GM23338 (cell line): ENCODE results near the gene DNAH8. TPM values are rescaled to one million over a fixed set of nuclear protein-coding genes. Genes with fewer than 3 reads are reported as not detected.

Experiments
- ATAC-seq: fragments of 200-7000 bp; cut with Tn5 transposase; 3 replicates; pipeline ENCODE4 v1.9.1; 2020
- DNase-seq: peaks from one replicate; pipeline ENCODE4 v3.0.0-alpha.2; 2015; ENCODE audit warnings: low spot score
- H2AFZ ChIP-seq: fragments of 200-600 bp; sonication (generic); 2 replicates; pipeline ENCODE4 v1.8.0; 2016; ENCODE audit warnings: antibody characterized with exemption, mild to moderate bottlenecking, moderate library complexity
- H3F3A ChIP-seq: fragments of 200-600 bp; sonication (generic); replicated peaks from 2 replicates; pipeline ENCODE4 v1.8.0; 2017; ENCODE audit warnings: antibody characterized with exemption, mixed run types, low read depth
- H3K27ac ChIP-seq: fragments of 200-600 bp; sonication (generic); 2 replicates; pipeline ENCODE4 v1.6.1; 2016; ENCODE audit warnings: low read depth
- H3K27me3 ChIP-seq: fragments of 200-600 bp; sonication (generic); 2 replicates; pipeline ENCODE4 v1.8.0; 2016; ENCODE audit warnings: mild to moderate bottlenecking, mixed run types, moderate library complexity; ENCODE audit not compliant: insufficient read depth
- H3K36me3 ChIP-seq: fragments of 200-600 bp; sonication (generic); 2 replicates; pipeline ENCODE4 v1.8.0; 2016; ENCODE audit warnings: mild to moderate bottlenecking; ENCODE audit not compliant: insufficient read depth
- H3K4me1 ChIP-seq: fragments of 200-600 bp; sonication (generic); 2 replicates; pipeline ENCODE4 v1.8.0; 2016; ENCODE audit warnings: mild to moderate bottlenecking, moderate library complexity; ENCODE audit not compliant: insufficient read depth
- H3K4me2 ChIP-seq: fragments of 200-600 bp; sonication (generic); 2 replicates; pipeline ENCODE4 v1.7.1; 2017; ENCODE audit warnings: mixed run types
- H3K4me3 ChIP-seq: fragments of 200-600 bp; sonication (generic); 2 replicates; pipeline ENCODE4 v1.6.1; 2016; ENCODE audit warnings: mixed run types
- H3K79me2 ChIP-seq: fragments of 200-600 bp; sonication (generic); replicated peaks from 2 replicates; pipeline ENCODE4 v1.8.0; 2017; ENCODE audit warnings: mild to moderate bottlenecking; ENCODE audit not compliant: insufficient read depth
- H3K9me2 ChIP-seq: fragments of 200-600 bp; sonication (generic); 2 replicates; pipeline ENCODE4 v1.8.0; 2017; ENCODE audit not compliant: insufficient read depth
- H4K20me1 ChIP-seq: fragments of 200-600 bp; sonication (generic); replicated peaks from 2 replicates; pipeline ENCODE4 v1.8.0; 2017; ENCODE audit warnings: mild to moderate bottlenecking; ENCODE audit not compliant: insufficient read depth
- H3K27ac Mint-ChIP-seq: 2 replicates; pipeline ENCODE4 v1.8.0; 2020; ENCODE audit warnings: inconsistent platforms, mild to moderate bottlenecking, moderate library complexity, mixed read lengths
- H3K27me3 Mint-ChIP-seq: 3 replicates; pipeline ENCODE4 v1.8.0; 2022; ENCODE audit warnings: low read depth, mild to moderate bottlenecking, moderate library complexity, mixed read lengths, inconsistent platforms; ENCODE audit not compliant: insufficient read depth, poor library complexity
- H3K36me3 Mint-ChIP-seq: 3 replicates; pipeline ENCODE4 v1.8.0; 2021; ENCODE audit warnings: low read depth, mild to moderate bottlenecking, inconsistent platforms, moderate library complexity, mixed read lengths
- H3K4me1 Mint-ChIP-seq: 3 replicates; pipeline ENCODE4 v1.8.0; 2020; ENCODE audit warnings: mild to moderate bottlenecking, inconsistent platforms, mixed read lengths
- H3K4me3 Mint-ChIP-seq: 3 replicates; pipeline ENCODE4 v1.8.0; 2021; ENCODE audit warnings: moderate library complexity, mild to moderate bottlenecking, inconsistent platforms, mixed read lengths
- H3K9me3 Mint-ChIP-seq: 3 replicates; pipeline ENCODE4 v1.8.0; 2020; ENCODE audit warnings: moderate library complexity, mild to moderate bottlenecking, inconsistent platforms, mixed read lengths
- CREB1 ChIP-seq: fragments of 250-450 bp; sonication (Bioruptor Pico); IDR thresholded peaks from 2 replicates; pipeline ENCODE4 v1.5.0; 2020; ENCODE audit warnings: low read depth, mild to moderate bottlenecking, moderate library complexity
- CTCF ChIP-seq, 2 experiments: fragments of 200-600 bp in 1 of 2; sonication (generic) in 1 of 2; conservative IDR thresholded peaks; 2 replicates each; pipeline versions ENCODE4 v1.5.1 to v1.6.1; 2016 to 2017; ENCODE audit warnings: antibody characterized with exemption in 2 of 2, low read depth in 2 of 2, mild to moderate bottlenecking in 2 of 2, moderate library complexity in 1 of 2
- EZH2 ChIP-seq: fragments of 200-600 bp; sonication (generic); IDR thresholded peaks from one replicate; pipeline ENCODE4 v1.8.0; 2017; ENCODE audit warnings: antibody characterized with exemption, mild to moderate bottlenecking, low read depth; ENCODE audit not compliant: unreplicated experiment
- EZH2phosphoT487 ChIP-seq: fragments of 200-600 bp; sonication (generic); IDR thresholded peaks from one replicate; pipeline ENCODE4 v1.8.1; 2018; ENCODE audit warnings: antibody characterized with exemption; ENCODE audit not compliant: unreplicated experiment
- JUNB ChIP-seq: IDR thresholded peaks from one replicate; pipeline ENCODE4 v1.6.1; 2016; ENCODE audit warnings: antibody characterized with exemption; ENCODE audit not compliant: unreplicated experiment
- NANOG ChIP-seq: IDR thresholded peaks from 2 replicates; pipeline ENCODE4 v1.6.1; 2016; ENCODE audit warnings: antibody characterized with exemption, borderline replicate concordance
- POLR2AphosphoS5 ChIP-seq: IDR thresholded peaks from 2 replicates; pipeline ENCODE4 v1.6.1; 2016; ENCODE audit warnings: antibody characterized with exemption, low read depth
- STAT1 ChIP-seq: IDR thresholded peaks from one replicate; pipeline ENCODE4 v1.6.1; 2016; ENCODE audit warnings: antibody characterized with exemption; ENCODE audit not compliant: unreplicated experiment
- ZNF114 ChIP-seq: fragments of 250-450 bp; sonication (Bioruptor Pico); IDR thresholded peaks from 2 replicates; pipeline ENCODE4 v1.5.0; 2020; ENCODE audit warnings: mild to moderate bottlenecking, moderate library complexity
- ZNF331 ChIP-seq: fragments of 250-450 bp; sonication (Bioruptor Pico); IDR thresholded peaks from 2 replicates; pipeline ENCODE4 v1.5.0; 2020; ENCODE audit warnings: low read depth, mild to moderate bottlenecking, moderate library complexity
- ZNF462 ChIP-seq: fragments of 250-450 bp; sonication (Bioruptor Pico); IDR thresholded peaks from 2 replicates; pipeline ENCODE4 v1.5.0; 2020; ENCODE audit warnings: mild to moderate bottlenecking, moderate library complexity
- polyA plus RNA-seq: library from polyadenylated mRNA; unstranded; fragments of >200 nt; fragmentation: Nextera tagmentation; extraction: Ambion mirVana; gene quantifications from 2 replicates; pipeline ENCODE4 v1.2.1, GENCODE V29; 2016
- total RNA-seq: library from RNA; depleted of rRNA; stranded (reverse); fragments of >200 nt; shearing (Covaris generic); gene quantifications from 2 replicates; pipeline ENCODE4 v1.2.3, GENCODE V29; 2014
- TF ChIP-seq, protein P1 (sequence below): IDR thresholded peaks from 2 replicates; pipeline ENCODE4 v1.6.1; 2016; ENCODE audit warnings: antibody characterized with exemption
- TF ChIP-seq, protein P2 (sequence below): IDR thresholded peaks from one replicate; pipeline ENCODE4 v1.6.1; 2018; ENCODE audit warnings: antibody characterized with exemption; ENCODE audit not compliant: unreplicated experiment

DNAH8 gene
- total and polyA plus RNA-seq, 2 experiments from 2014 or later, result 0.02 TPM; not detected in 1

DNA sequence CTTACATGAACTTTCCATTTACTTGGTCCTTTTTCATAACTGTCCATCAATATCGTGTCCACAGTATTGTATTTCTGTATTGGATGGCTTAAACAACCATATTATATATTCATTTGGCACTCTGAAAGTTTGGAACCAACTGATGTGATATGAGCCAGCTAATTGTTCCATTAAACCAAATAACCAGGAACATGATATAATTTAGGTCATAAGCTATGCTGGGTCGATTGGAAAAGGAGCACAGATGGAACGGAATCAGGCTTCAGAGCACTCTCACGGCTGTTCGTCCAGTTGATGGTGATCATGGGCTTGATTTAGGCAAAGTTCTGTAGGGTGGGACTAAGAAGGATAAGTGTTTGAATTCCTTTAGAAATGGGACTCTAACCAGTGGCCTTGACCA lies 142.7 kb downstream of the DNAH8 start:
- H3K9me3 Mint-ChIP-seq, result no peaks in the 10 kb centered on the region
- H3K9me2 ChIP-seq, result no peaks in the 10 kb centered on the region; the same call in 1 of the 2 replicates
- H3K4me2 ChIP-seq, result no peak overlapping the region
- DNase-seq, result no peak
- H3K4me1 ChIP-seq, result peaks cover 9% of the 10 kb centered on the region
- H3K27ac Mint-ChIP-seq, result no peak overlapping the region
- H3K27me3 Mint-ChIP-seq, result peaks cover 4% of the 10 kb centered on the region
- H3F3A ChIP-seq, result no peaks in the 10 kb centered on the region
- H3K36me3 Mint-ChIP-seq, result no peaks in the 10 kb centered on the region
- H2AFZ ChIP-seq, result no peak overlapping the region
- no peaks in the 10 kb centered on the region for H3K79me2 ChIP-seq
- no peak overlapping the region for H3K4me3 Mint-ChIP-seq
- H3K36me3 ChIP-seq, result no peaks in the 10 kb centered on the region
- H3K27ac ChIP-seq, result no peak overlapping the region
- TF ChIP-seq CREB1 (CRISPR knock-in tag), result no peak
- no peak for TF ChIP-seq POLR2AphosphoS5
- TF ChIP-seq CTCF (conservative IDR thresholded peaks at IDR 0.05; ENCODE audit: low read depth in 2 of 2), result no peak
- TF ChIP-seq NANOG, result no peak
- TF ChIP-seq ZNF114, result no peak
- TF ChIP-seq, protein P1, sequence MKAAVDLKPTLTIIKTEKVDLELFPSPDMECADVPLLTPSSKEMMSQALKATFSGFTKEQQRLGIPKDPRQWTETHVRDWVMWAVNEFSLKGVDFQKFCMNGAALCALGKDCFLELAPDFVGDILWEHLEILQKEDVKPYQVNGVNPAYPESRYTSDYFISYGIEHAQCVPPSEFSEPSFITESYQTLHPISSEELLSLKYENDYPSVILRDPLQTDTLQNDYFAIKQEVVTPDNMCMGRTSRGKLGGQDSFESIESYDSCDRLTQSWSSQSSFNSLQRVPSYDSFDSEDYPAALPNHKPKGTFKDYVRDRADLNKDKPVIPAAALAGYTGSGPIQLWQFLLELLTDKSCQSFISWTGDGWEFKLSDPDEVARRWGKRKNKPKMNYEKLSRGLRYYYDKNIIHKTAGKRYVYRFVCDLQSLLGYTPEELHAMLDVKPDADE, result no peak
- no peak for TF ChIP-seq EZH2phosphoT487
- no peak for TF ChIP-seq ZNF331 (CRISPR knock-in tag)
- TF ChIP-seq, protein P2, sequence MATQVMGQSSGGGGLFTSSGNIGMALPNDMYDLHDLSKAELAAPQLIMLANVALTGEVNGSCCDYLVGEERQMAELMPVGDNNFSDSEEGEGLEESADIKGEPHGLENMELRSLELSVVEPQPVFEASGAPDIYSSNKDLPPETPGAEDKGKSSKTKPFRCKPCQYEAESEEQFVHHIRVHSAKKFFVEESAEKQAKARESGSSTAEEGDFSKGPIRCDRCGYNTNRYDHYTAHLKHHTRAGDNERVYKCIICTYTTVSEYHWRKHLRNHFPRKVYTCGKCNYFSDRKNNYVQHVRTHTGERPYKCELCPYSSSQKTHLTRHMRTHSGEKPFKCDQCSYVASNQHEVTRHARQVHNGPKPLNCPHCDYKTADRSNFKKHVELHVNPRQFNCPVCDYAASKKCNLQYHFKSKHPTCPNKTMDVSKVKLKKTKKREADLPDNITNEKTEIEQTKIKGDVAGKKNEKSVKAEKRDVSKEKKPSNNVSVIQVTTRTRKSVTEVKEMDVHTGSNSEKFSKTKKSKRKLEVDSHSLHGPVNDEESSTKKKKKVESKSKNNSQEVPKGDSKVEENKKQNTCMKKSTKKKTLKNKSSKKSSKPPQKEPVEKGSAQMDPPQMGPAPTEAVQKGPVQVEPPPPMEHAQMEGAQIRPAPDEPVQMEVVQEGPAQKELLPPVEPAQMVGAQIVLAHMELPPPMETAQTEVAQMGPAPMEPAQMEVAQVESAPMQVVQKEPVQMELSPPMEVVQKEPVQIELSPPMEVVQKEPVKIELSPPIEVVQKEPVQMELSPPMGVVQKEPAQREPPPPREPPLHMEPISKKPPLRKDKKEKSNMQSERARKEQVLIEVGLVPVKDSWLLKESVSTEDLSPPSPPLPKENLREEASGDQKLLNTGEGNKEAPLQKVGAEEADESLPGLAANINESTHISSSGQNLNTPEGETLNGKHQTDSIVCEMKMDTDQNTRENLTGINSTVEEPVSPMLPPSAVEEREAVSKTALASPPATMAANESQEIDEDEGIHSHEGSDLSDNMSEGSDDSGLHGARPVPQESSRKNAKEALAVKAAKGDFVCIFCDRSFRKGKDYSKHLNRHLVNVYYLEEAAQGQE, result no peak
- no peak for TF ChIP-seq EZH2
- no peak for TF ChIP-seq STAT1
- no peak for TF ChIP-seq ZNF462 (CRISPR knock-in tag)
- no peak for TF ChIP-seq JUNB
- no peaks in the 10 kb centered on the region for H3K27me3 ChIP-seq
- H4K20me1 ChIP-seq, result no peaks in the 10 kb centered on the region
- H3K4me1 Mint-ChIP-seq, result peaks cover 6% of the 10 kb centered on the region
- no peak overlapping the region for H3K4me3 ChIP-seq
- no peak for ATAC-seq
